ENCODE measurements around the gene GLIS1. TPM values are rescaled to one million over a fixed set of nuclear protein-coding genes. Genes with fewer than 3 reads are reported as not detected.

Gene GLIS1
- total and polyA plus RNA-seq, 2 experiments from 2014 or later, result 0.26 to 0.31 TPM

GRCh38 chr1:53687901-53688300 lies 51.1 kb downstream of the GLIS1 start:
- ATAC-seq (no peak), DNase-seq (ENCODE audit: low spot score) (no peak)
- no peaks in the 10 kb centered on the region for H3K9me2 ChIP-seq (ENCODE audit: insufficient read depth)
- Mint-ChIP-seq H3K27ac (no peak overlapping the region), H3K4me1 (peaks cover 29% of the 10 kb centered on the region), H3K4me3 (no peak overlapping the region), H3K36me3 (ENCODE audit: low read depth) (no peaks in the 10 kb centered on the region), H3K9me3 (no peaks in the 10 kb centered on the region; the same call in 2 of the 3 replicates), H3K27me3 (ENCODE audit: insufficient read depth, low read depth, poor library complexity) (peaks cover 24% of the 10 kb centered on the region)
- H3K4me3 ChIP-seq, result no peak overlapping the region
- H3F3A ChIP-seq (replicated peaks; ENCODE audit: low read depth), result no peaks in the 10 kb centered on the region
- no peak overlapping the region for H3K4me2 ChIP-seq
- H3K4me1 ChIP-seq (ENCODE audit: insufficient read depth), result peaks cover 10% of the 10 kb centered on the region; the same call in 1 of the 2 replicates
- TF ChIP-seq EZH2 (IDR thresholded peaks at IDR 0.05; ENCODE audit: low read depth, unreplicated experiment) (no peak), ZNF114 (CRISPR knock-in tag; IDR thresholded peaks at IDR 0.05) (no peak), NANOG (IDR thresholded peaks at IDR 0.05; ENCODE audit: borderline replicate concordance) (no peak), REST (IDR thresholded peaks at IDR 0.05; ENCODE audit: unreplicated experiment) (no peak), JUNB (IDR thresholded peaks at IDR 0.05; ENCODE audit: unreplicated experiment) (no peak), POLR2AphosphoS5 (IDR thresholded peaks at IDR 0.05; ENCODE audit: low read depth) (no peak), ZNF331 (CRISPR knock-in tag; IDR thresholded peaks at IDR 0.05; ENCODE audit: low read depth) (no peak), STAT1 (IDR thresholded peaks at IDR 0.05; ENCODE audit: unreplicated experiment) (no peak), EZH2phosphoT487 (IDR thresholded peaks at IDR 0.05; ENCODE audit: unreplicated experiment) (no peak), CREB1 (CRISPR knock-in tag; IDR thresholded peaks at IDR 0.05; ENCODE audit: low read depth) (no peak), ZNF462 (CRISPR knock-in tag; IDR thresholded peaks at IDR 0.05) (no peak), ETS1 (IDR thresholded peaks at IDR 0.05) (no peak), CTCF (conservative IDR thresholded peaks at IDR 0.05; ENCODE audit: low read depth in 2 of 2) (no peak)
- H3K79me2 ChIP-seq (replicated peaks; ENCODE audit: insufficient read depth), result no peaks in the 10 kb centered on the region
- H3K36me3 ChIP-seq (ENCODE audit: insufficient read depth), result no peaks in the 10 kb centered on the region
- H3K27ac ChIP-seq (ENCODE audit: low read depth), result no peak overlapping the region
- H2AFZ ChIP-seq, result no peak overlapping the region
- no peaks in the 10 kb centered on the region for H4K20me1 ChIP-seq (replicated peaks; ENCODE audit: insufficient read depth)
- H3K27me3 ChIP-seq (ENCODE audit: insufficient read depth), result no peaks in the 10 kb centered on the region

Measured in GM23338 (cell line).